MM.1S (cell line): ENCODE measurements around the gene SRSF2.

ENCODE experiments used
- CTCF ChIP-seq: fragments of 300-600 bp; sonication (generic); IDR thresholded peaks from 2 replicates; pipeline ENCODE4 v1.5.1; 2016; ENCODE audit warnings: antibody characterized with exemption, low read length, mixed read lengths
- EZH2 ChIP-seq: fragments of 300-600 bp; sonication (generic); optimal IDR thresholded peaks from 2 replicates; pipeline ENCODE3; 2017; ENCODE audit warnings: low read depth, mild to moderate bottlenecking, antibody characterized with exemption, low read length, mixed read lengths

GRCh38 chr17:76742958-76743357, 5.8 kb upstream of the SRSF2 start:
- no peak for TF ChIP-seq CTCF
- no peak for TF ChIP-seq EZH2
